Aorta (tissue), 5 donors: ENCODE data around the gene PLAGL2. TPM values are rescaled to one million over a fixed set of nuclear protein-coding genes. Genes with fewer than 3 reads are reported as not detected.

Experiments used
- ATAC-seq: fragments of 200-7000 bp; cut with Tn5 transposase; one replicate; pipeline ENCODE4 v1.9.1; 2022; ENCODE audit warnings: moderate library complexity; ENCODE audit not compliant: low FRiP score
- DNase-seq, 2 donors: peaks; one replicate each; pipeline ENCODE4 v3.0.0-alpha.2; 2020
- H3K27ac ChIP-seq, 2 donors: one replicate each; pipeline ENCODE4 v1.5.1; 2013; ENCODE audit warnings: low read length in 2 of 2, mild to moderate bottlenecking in 2 of 2, moderate library complexity in 2 of 2, control low read depth in 1 of 2, inconsistent platforms in 1 of 2, low read depth in 1 of 2
- H3K27me3 ChIP-seq, 2 donors: one replicate each; pipeline ENCODE4 v1.6.1; 2013; ENCODE audit warnings: control low read depth in 1 of 2, low read length in 1 of 2, mild to moderate bottlenecking in 1 of 2, moderate library complexity in 1 of 2; ENCODE audit not compliant: insufficient read depth in 2 of 2, control insufficient read depth in 1 of 2
- H3K36me3 ChIP-seq, 2 donors: one replicate each; pipeline ENCODE4 v1.6.1; 2013; ENCODE audit warnings: control low read depth in 1 of 2, low read length in 1 of 2, mild to moderate bottlenecking in 1 of 2; ENCODE audit not compliant: insufficient read depth in 2 of 2, control insufficient read depth in 1 of 2
- H3K4me1 ChIP-seq, 2 donors: one replicate each; pipeline ENCODE4 v1.6.1; 2013; ENCODE audit warnings: low read length in 2 of 2, control low read depth in 1 of 2, mild to moderate bottlenecking in 1 of 2, moderate library complexity in 1 of 2; ENCODE audit not compliant: insufficient read depth in 2 of 2, control insufficient read depth in 1 of 2
- H3K4me3 ChIP-seq, 2 donors: one replicate each; pipeline ENCODE4 v1.5.1; 2013; ENCODE audit warnings: low read length in 2 of 2, control low read depth in 1 of 2, mild to moderate bottlenecking in 1 of 2
- H3K9me3 ChIP-seq: one replicate; pipeline ENCODE4 v1.6.1; 2013; ENCODE audit warnings: mild to moderate bottlenecking, low read length; ENCODE audit not compliant: control insufficient read depth
- WGBS, 2 donors: extraction: QIAGEN DNeasy Blood & Tissue Kit; methylation state at CpG; one replicate each; pipeline ENCODE4 v1.1.7; 2013; 5-methylcytosine and 5-hydroxymethylcytosine counted together
- intact Hi-C, 2 donors: fragments of 100-400 bp; cut with DNase I; formaldehyde crosslinking; loops; one replicate each; pipeline versions ENCODE4 v1.14.2 to v1.15.0; 2022
- polyA plus RNA-seq, 2 donors: library from polyadenylated mRNA; stranded (reverse); fragments of 200-250 nt; gene quantifications; one replicate each; pipeline ENCODE4 v1.2.3, GENCODE V29; 2013
- total RNA-seq, 2 donors: library from RNA; stranded (reverse); fragmentation: NEBNext Ultra II Directional; extraction: Animal tissue kit (Norgen Biotek cat#: 25700); gene quantifications; one replicate each; pipeline ENCODE4 v1.2.1, GENCODE V29; 2021
- donor health status: healthy with polysubstance abuse.
- donor health status: Bipolar disorder and iron deficiency.
- donor health status: DM: no; HTN: no; CAD: no.
- donor health status: DM: no; HTN: no; CAD: no.
- donor health status: DM: yes; HTN: yes; CAD: no.

PLAGL2 gene
- total and polyA plus RNA-seq, 4 donors = 1.8 to 9.8 (median 5.3) TPM

GRCh38 chr20:32233286-32233685 is 25.7 kb upstream of the PLAGL2 start:
- Histone ChIP-seq H3K36me3 (peaks cover 0 to 10% of the 10 kb centered on the region in 2 donors), H3K4me3 (no peak overlapping the region), H3K4me1 (no peaks in the 10 kb centered on the region), H3K27ac (no peak overlapping the region), H3K27me3 (no peaks in the 10 kb centered on the region), H3K9me3 (no peaks in the 10 kb centered on the region)
- ATAC-seq (no peak), DNase-seq (peak in 1 of 2 donors; percentile 47)
- intact Hi-C loops = no loop called here
- WGBS, 2 donors = 95 to 96% methylated on average over 9 of the region's 9 CpGs

GRCh38 chr20:32232326-32232886 is 24.9 kb upstream of the PLAGL2 start:
- Histone ChIP-seq H3K4me3 (no peak overlapping the region), H3K4me1 (no peaks in the 10 kb centered on the region), H3K9me3 (no peaks in the 10 kb centered on the region), H3K36me3 (peaks cover 0 to 10% of the 10 kb centered on the region in 2 donors), H3K27me3 (no peaks in the 10 kb centered on the region), H3K27ac (no peak overlapping the region)
- intact Hi-C loops = no loop called here
- no peak for ATAC-seq
- DNase-seq = no peak

- DNase-seq (peak in 1 of 2 donors; percentile 40), ATAC-seq (no peak)
- Histone ChIP-seq H3K9me3 (no peaks in the 10 kb centered on the region), H3K36me3 (peaks cover 0 to 10% of the 10 kb centered on the region in 2 donors), H3K4me1 (no peaks in the 10 kb centered on the region), H3K27ac (no peak overlapping the region), H3K27me3 (no peaks in the 10 kb centered on the region), H3K4me3 (no peak overlapping the region)
- intact Hi-C loops = no loop called here
- 76 to 78% methylated on average over 4 of the region's 4 CpGs for WGBS, 2 donors
Measured at GRCh38 chr20:32231847-32232246, 24.3 kb upstream of the PLAGL2 start.

- Histone ChIP-seq H3K27ac (no peak overlapping the region), H3K4me3 (no peak overlapping the region), H3K27me3 (no peaks in the 10 kb centered on the region), H3K36me3 (peaks cover 0 to 10% of the 10 kb centered on the region in 2 donors), H3K4me1 (no peaks in the 10 kb centered on the region), H3K9me3 (no peaks in the 10 kb centered on the region)
- intact Hi-C loops = no loop called here
- no peak for ATAC-seq
- no peak for DNase-seq
- 94% methylated on average over 4 of the region's 4 CpGs for whole genome bisulfite sequencing, 2 donors
Measured at GRCh38 chr20:32231245-32231644, 23.7 kb upstream of the PLAGL2 start.

- Histone ChIP-seq H3K9me3 (no peaks in the 10 kb centered on the region), H3K27ac (no peak overlapping the region), H3K36me3 (peaks cover 0 to 10% of the 10 kb centered on the region in 2 donors), H3K4me3 (no peak overlapping the region), H3K4me1 (no peaks in the 10 kb centered on the region), H3K27me3 (no peaks in the 10 kb centered on the region)
- 93 to 94% methylated on average over 13 of the region's 13 CpGs for WGBS, 2 donors
- no peak for ATAC-seq
- intact Hi-C loops = no loop called here
- DNase-seq = no peak
Measured at GRCh38 chr20:32230707-32231106, 23.2 kb upstream of the PLAGL2 start.

GRCh38 chr20:32229251-32229747 is 21.8 kb upstream of the PLAGL2 start:
- intact Hi-C loops = no loop called here
- DNase-seq = no peak
- Histone ChIP-seq H3K36me3 (peaks cover 0 to 3% of the 10 kb centered on the region in 2 donors), H3K9me3 (no peaks in the 10 kb centered on the region), H3K4me1 (no peaks in the 10 kb centered on the region), H3K4me3 (no peak overlapping the region), H3K27ac (no peak overlapping the region), H3K27me3 (no peaks in the 10 kb centered on the region)
- no peak for ATAC-seq
- WGBS, 2 donors = 92 to 95% methylated on average over 5 of the region's 5 CpGs

- 88 to 89% methylated on average over 22 of the region's 22 CpGs for WGBS, 2 donors
- Histone ChIP-seq H3K4me3 (no peak overlapping the region), H3K36me3 (peaks cover 0 to 3% of the 10 kb centered on the region in 2 donors), H3K9me3 (no peaks in the 10 kb centered on the region), H3K27me3 (no peaks in the 10 kb centered on the region), H3K4me1 (no peaks in the 10 kb centered on the region), H3K27ac (no peak overlapping the region)
- intact Hi-C loops = no loop called here
- DNase-seq (no peak), ATAC-seq (peak; percentile 19)
Measured at GRCh38 chr20:32227744-32228688, 20.5 kb upstream of the PLAGL2 start.

- Histone ChIP-seq H3K9me3 (no peaks in the 10 kb centered on the region), H3K4me1 (no peaks in the 10 kb centered on the region), H3K4me3 (no peak overlapping the region), H3K27ac (no peak overlapping the region), H3K27me3 (no peaks in the 10 kb centered on the region), H3K36me3 (peaks cover 0 to 9% of the 10 kb centered on the region in 2 donors)
- ATAC-seq (no peak), DNase-seq (no peak)
- WGBS, 2 donors = 93 to 95% methylated on average over 7 of the region's 7 CpGs
- intact Hi-C loops = no loop called here
Measured at GRCh38 chr20:32227306-32227705, 19.8 kb upstream of the PLAGL2 start.
